Neuronal stem cell (in vitro differentiated cells): ENCODE measurements around the gene STARD9.
"Not testable (repeated sequence)": the region's sequence is repeated elsewhere in the genome, so short reads cannot be mapped to it uniquely, and the experiment has no call there.

Experiments used
- DNase-seq: peaks from one replicate; pipeline ENCODE4 v3.0.0-alpha.2; 2013; ENCODE audit warnings: low spot score
- H2AFZ ChIP-seq: one replicate; pipeline ENCODE4 v1.6.1; 2013; ENCODE audit warnings: mild to moderate bottlenecking, low read length, inconsistent platforms
- H2AK5ac ChIP-seq: 2 replicates; pipeline ENCODE4 v1.6.1; 2013; ENCODE audit warnings: low read depth, mild to moderate bottlenecking, inconsistent platforms, low read length, moderate library complexity, mixed read lengths
- H2BK120ac ChIP-seq: 2 replicates; pipeline ENCODE4 v1.6.1; 2013; ENCODE audit warnings: low read depth, mild to moderate bottlenecking, inconsistent platforms, low read length, moderate library complexity, mixed read lengths
- H2BK12ac ChIP-seq: one replicate; pipeline ENCODE4 v1.6.1; 2013; ENCODE audit warnings: low read length, inconsistent platforms
- H2BK15ac ChIP-seq: 2 replicates; pipeline ENCODE4 v1.6.1; 2013; ENCODE audit warnings: mild to moderate bottlenecking, low read length, inconsistent platforms, mixed read lengths
- H2BK5ac ChIP-seq: one replicate; pipeline ENCODE4 v1.6.1; 2013; ENCODE audit warnings: inconsistent platforms, mild to moderate bottlenecking, low read length, moderate library complexity
- H3K14ac ChIP-seq: one replicate; pipeline ENCODE4 v1.6.1; 2013; ENCODE audit warnings: low read length, inconsistent platforms
- H3K18ac ChIP-seq: 2 replicates; pipeline ENCODE4 v1.6.1; 2013; ENCODE audit warnings: low read length, inconsistent platforms
- H3K23ac ChIP-seq: 2 replicates; pipeline ENCODE4 v1.6.1; 2013; ENCODE audit warnings: low read depth, mild to moderate bottlenecking, mixed read lengths, low read length, inconsistent platforms; ENCODE audit not compliant: poor library complexity
- H3K27ac ChIP-seq: replicated peaks from 3 replicates; pipeline ENCODE4 v1.5.1; 2013; ENCODE audit warnings: low read length, inconsistent platforms
- H3K27me3 ChIP-seq, 3 experiments: 2 replicates each; pipeline ENCODE4 v1.6.1; 2013; ENCODE audit warnings: low read length in 3 of 3, mild to moderate bottlenecking in 2 of 3, inconsistent platforms in 1 of 3, low read depth in 1 of 3, mixed read lengths in 1 of 3, moderate library complexity in 1 of 3; ENCODE audit not compliant: control insufficient read depth in 3 of 3, insufficient read depth in 3 of 3
- H3K36me3 ChIP-seq, 2 donors: replicated peaks in 1 of 2; 2 replicates each; pipeline ENCODE4 v1.6.1; 2013; ENCODE audit warnings: low read length in 2 of 2; ENCODE audit not compliant: control insufficient read depth in 2 of 2, insufficient read depth in 2 of 2
- H3K4ac ChIP-seq: 2 replicates; pipeline ENCODE4 v1.6.1; 2013; ENCODE audit warnings: inconsistent platforms, mild to moderate bottlenecking, low read length, moderate library complexity
- H3K4me1 ChIP-seq, 2 donors: 1 replicate in 1 of 2; 2 replicates in 1 of 2; pipeline ENCODE4 v1.6.1; 2013; ENCODE audit warnings: low read length in 2 of 2, low read depth in 1 of 2; ENCODE audit not compliant: control insufficient read depth in 2 of 2, insufficient read depth in 1 of 2
- H3K4me2 ChIP-seq: one replicate; pipeline ENCODE4 v1.6.1; 2013; ENCODE audit warnings: mild to moderate bottlenecking, low read length, inconsistent platforms; ENCODE audit not compliant: insufficient read depth, poor library complexity, severe bottlenecking
- H3K4me3 ChIP-seq, 2 donors: 2 replicates each; pipeline ENCODE4 v1.5.1; 2013; ENCODE audit warnings: low read length in 2 of 2, mild to moderate bottlenecking in 2 of 2, inconsistent platforms in 1 of 2, moderate library complexity in 1 of 2
- H3K79me1 ChIP-seq: one replicate; pipeline ENCODE4 v1.6.1; 2013; ENCODE audit warnings: low read depth, mild to moderate bottlenecking, inconsistent platforms, low read length, moderate library complexity
- H3K9ac ChIP-seq: one replicate; pipeline ENCODE4 v1.6.1; 2013; ENCODE audit warnings: mild to moderate bottlenecking, low read depth, low read length, inconsistent platforms; ENCODE audit not compliant: poor library complexity
- H3K9me3 ChIP-seq, 2 donors: replicated peaks in 1 of 2; 2 replicates each; pipeline versions ENCODE3 to v1.6.1; 2013; ENCODE audit warnings: low read length in 2 of 2, mild to moderate bottlenecking in 2 of 2, inconsistent platforms in 1 of 2, low read depth in 1 of 2, mixed read lengths in 1 of 2, moderate library complexity in 1 of 2; ENCODE audit not compliant: control insufficient read depth in 2 of 2, insufficient read depth in 1 of 2
- H4K8ac ChIP-seq: one replicate; pipeline ENCODE4 v1.6.1; 2013; ENCODE audit warnings: low read depth, mild to moderate bottlenecking, inconsistent platforms, low read length, moderate library complexity
- H4K91ac ChIP-seq: one replicate; pipeline ENCODE4 v1.6.1; 2013; ENCODE audit warnings: low read length, low read depth, mild to moderate bottlenecking, inconsistent platforms; ENCODE audit not compliant: poor library complexity
- WGBS, 2 donors: extraction: QIAGEN DNeasy Blood & Tissue Kit; methylation state at CpG; one replicate each; pipeline ENCODE4 v1.1.7; 2013; ENCODE audit warnings: missing lambda C conversion rate in 2 of 2, mixed read lengths in 1 of 2; ENCODE audit not compliant: insufficient read length in 2 of 2, insufficient replicate concordance in 1 of 2; ENCODE audit errors: extremely low coverage in 2 of 2; 5-methylcytosine and 5-hydroxymethylcytosine counted together

STARD9 gene

DNA sequence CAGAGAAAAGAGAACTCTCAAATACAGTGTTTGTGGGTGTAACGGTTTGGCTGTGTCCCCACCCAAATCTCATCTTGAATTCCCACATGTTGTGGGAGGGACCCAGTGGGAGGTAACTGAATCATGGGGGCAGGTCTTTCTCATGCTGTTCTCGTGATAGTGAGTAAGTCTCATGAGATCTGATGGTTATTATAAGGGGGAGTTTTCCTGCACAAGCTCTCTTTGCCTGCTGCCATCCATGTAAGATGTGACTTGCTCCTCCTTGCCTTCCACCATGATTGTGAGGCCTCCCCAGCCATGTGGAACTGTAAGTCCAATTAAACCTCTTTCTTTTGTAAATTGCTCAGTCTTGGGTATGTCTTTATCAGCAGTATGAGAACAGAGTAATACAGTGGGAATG, 186.4 kb downstream of the STARD9 start:
- H2BK120ac ChIP-seq, H3K36me3 ChIP-seq, H4K8ac ChIP-seq, H3K27ac ChIP-seq, H3K9ac ChIP-seq, H2BK12ac ChIP-seq, H3K4me2 ChIP-seq, H3K14ac ChIP-seq, H3K4ac ChIP-seq, H3K4me1 ChIP-seq, H3K79me1 ChIP-seq, H2AFZ ChIP-seq, H3K23ac ChIP-seq, H3K27me3 ChIP-seq, H3K4me3 ChIP-seq, H4K91ac ChIP-seq, DNase-seq, H2BK5ac ChIP-seq, H3K18ac ChIP-seq, H2AK5ac ChIP-seq, H2BK15ac ChIP-seq: not testable (repeated sequence)
- H3K9me3 ChIP-seq, result peaks cover 0 to 20% of the 10 kb centered on the region in 2 donors
- no CpG with 5 or more reads among the region's 2 CpGs for WGBS, 2 donors

DNA sequence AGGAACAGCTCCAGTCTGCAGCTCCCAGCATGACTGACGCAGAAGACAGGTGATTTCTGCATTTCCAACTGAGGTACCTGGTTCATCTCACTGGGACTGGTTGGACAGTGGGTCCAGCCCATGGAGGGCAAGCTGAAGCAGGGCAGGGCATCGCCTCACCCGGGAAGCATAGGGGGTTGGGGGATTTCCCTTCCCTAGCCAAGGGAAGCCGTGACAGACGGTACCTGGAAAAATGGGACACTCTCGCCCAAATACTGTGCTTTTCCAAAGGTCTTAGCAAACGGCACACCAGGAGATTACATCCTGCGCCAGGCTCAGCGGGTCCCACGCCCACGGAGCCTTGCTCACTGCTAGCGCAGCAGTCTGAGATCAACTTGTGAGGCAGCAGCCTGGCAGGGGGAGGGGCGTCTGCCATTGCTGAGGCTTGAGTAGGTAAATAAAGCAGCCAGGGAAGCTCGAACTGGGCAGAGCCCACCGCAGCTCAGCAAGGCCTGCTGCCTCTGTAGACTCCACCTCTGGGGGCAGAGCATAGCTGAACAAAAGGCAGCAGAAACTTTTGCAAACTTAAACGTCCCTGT, 188.8 kb downstream of the STARD9 start:
- DNase-seq, H2BK12ac ChIP-seq, H3K4me2 ChIP-seq, H3K27ac ChIP-seq, H4K91ac ChIP-seq, H3K27me3 ChIP-seq, H3K36me3 ChIP-seq, H3K9ac ChIP-seq, H3K4ac ChIP-seq, H3K23ac ChIP-seq, H2AFZ ChIP-seq, H2AK5ac ChIP-seq, H2BK120ac ChIP-seq, H2BK15ac ChIP-seq, H3K14ac ChIP-seq, H3K79me1 ChIP-seq, H2BK5ac ChIP-seq, H3K4me1 ChIP-seq: not testable (repeated sequence)
- no CpG with 5 or more reads among the region's 16 CpGs for WGBS, 2 donors
- Histone ChIP-seq H3K18ac (peak overlapping the region; percentile 57), H3K4me3 (peak overlapping the region in 1 of 2 donors; percentile 18), H4K8ac (peak overlapping the region; percentile 17), H3K9me3 (peaks cover 0 to 17% of the 10 kb centered on the region in 2 donors)

DNA sequence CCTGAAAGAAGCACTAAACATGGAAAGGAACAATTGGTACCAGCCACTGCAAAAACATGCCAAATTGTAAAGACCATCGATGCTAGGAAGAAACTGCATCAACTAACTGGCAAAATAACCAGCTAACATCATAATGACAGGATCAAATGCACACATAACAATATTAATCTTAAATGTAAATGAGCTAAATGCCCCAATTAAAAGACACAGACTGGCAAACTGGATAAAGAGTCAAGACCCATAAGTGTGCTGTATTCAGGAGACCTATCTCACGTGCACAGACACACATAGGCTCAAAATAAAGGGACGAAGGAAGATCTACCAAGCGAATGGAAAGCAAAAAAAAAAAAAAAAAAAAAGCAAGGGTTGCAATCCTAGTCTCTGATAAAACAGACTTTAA, 190.7 kb downstream of the STARD9 start:
- H3K9ac ChIP-seq, H3K4me1 ChIP-seq, DNase-seq, H3K23ac ChIP-seq, H3K27me3 ChIP-seq, H2BK5ac ChIP-seq, H3K4me2 ChIP-seq, H3K27ac ChIP-seq, H3K79me1 ChIP-seq, H3K18ac ChIP-seq, H2BK12ac ChIP-seq, H2BK120ac ChIP-seq, H3K14ac ChIP-seq, H2AK5ac ChIP-seq, H3K36me3 ChIP-seq, H2AFZ ChIP-seq, H3K4me3 ChIP-seq, H2BK15ac ChIP-seq, H4K8ac ChIP-seq, H4K91ac ChIP-seq, H3K4ac ChIP-seq: not testable (repeated sequence)
- WGBS, 2 donors, result no CpG with 5 or more reads among the region's 4 CpGs
- peaks cover 0 to 11% of the 10 kb centered on the region in 2 donors for H3K9me3 ChIP-seq
